ENCODE data around the gene SLC9A1.
"Not testable (repeated sequence)": the region's sequence is repeated elsewhere in the genome, so short reads cannot be mapped to it uniquely, and the experiment has no call there.

The SLC9A1 gene

DNA sequence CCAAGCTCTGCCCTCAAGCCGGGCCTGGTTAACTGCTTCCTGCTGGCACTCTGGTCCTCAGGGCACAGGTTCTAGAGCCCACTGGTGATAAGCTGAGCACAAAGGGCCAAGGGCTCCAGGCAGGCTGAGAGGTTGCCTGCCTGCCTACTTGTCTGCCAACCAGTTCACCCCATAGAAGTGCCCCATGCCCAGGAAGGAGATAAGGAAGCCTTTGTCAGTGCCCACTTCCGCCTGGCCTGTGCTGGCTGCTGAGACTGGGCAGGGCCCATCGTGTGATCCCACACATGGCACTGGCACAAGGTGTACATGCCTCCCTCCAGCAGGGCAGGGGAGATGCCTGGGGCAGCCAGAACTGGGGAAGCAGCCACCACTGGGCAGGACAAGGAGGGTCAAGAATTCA, 24.1 kb downstream of the SLC9A1 start:
- DNase-seq = no peak

DNA sequence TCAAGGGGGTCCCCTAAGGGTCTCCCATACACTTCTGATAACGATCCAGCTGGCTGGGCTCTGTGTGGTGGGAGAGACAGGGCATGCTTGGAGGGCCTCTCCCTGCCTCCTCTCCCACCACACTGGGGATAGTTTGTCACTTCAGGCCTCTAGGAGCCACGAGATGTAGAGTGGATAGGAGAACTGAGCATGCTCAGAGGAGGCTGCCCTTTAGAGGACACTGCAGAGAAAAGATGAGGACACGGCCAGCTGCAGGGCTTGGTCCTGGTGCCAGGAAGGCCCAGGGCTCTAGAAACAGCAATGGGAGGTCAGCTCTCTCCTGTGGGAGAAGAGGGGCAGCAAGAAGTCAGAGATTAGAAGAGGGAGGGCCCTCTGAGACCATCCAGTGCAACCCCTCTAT, 25.7 kb downstream of the SLC9A1 start:
- DNase-seq = no peak

DNA sequence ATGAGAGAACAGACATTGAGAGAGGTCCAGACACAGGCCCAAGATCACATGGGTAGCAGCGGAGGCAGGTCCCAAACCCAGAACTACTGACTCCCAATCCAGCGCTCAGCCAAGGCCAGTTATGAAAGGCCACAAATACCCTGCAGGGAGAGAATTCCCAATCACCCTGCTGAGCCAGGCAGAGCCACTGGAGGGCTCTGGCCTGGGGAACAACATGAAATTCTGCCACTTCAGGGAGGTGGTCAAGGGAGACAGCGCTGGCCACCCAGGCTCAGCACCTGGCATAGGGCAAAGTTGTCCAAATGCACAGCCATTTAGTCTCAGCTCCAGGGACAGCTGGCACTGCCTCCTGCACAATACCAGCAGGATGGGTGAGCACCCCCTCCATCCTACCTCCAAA, 27.5 kb downstream of the SLC9A1 start:
- DNase-seq = no peak

DNA sequence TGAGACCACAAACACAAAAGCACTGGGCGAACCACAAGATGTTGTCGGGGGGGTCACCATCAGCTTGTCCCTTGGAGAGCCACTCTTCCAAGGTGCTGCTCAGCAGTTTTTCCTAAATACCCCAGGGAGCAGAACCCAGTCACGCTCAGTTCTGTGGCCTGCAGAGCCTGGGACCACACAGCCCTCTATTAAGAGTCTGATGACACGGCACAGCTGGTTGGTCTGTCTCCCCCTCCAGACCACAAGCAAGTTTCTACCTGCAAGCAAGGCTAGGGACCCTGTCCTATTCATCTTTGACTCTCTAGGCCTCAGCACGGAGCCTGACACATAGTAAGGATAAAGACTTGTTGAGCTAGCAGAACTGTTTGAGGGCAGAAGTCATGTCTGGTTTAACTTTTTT, 28.5 kb downstream of the SLC9A1 start:
- DNase-seq = no peak

DNA sequence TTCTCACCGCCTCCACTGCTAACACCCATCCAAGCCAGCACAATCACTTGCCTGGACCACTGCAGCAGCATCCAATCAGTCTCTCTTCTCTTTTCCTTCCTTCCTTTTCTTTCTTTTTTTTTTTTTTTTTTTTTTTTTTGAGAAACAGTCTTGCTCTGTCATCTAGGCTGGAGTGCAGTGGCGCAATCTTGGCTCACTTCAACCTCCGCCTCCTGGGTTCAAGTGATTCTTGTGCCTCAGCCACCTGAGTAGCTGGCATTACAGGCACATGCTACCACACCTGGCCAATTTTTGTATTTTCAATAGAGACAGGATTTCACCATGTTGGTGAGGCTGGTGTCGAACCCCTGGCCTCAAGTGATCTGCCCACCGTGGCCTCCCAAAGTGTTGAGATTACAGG, 29.8 kb downstream of the SLC9A1 start:
- DNase-seq = not testable (repeated sequence)

DNA sequence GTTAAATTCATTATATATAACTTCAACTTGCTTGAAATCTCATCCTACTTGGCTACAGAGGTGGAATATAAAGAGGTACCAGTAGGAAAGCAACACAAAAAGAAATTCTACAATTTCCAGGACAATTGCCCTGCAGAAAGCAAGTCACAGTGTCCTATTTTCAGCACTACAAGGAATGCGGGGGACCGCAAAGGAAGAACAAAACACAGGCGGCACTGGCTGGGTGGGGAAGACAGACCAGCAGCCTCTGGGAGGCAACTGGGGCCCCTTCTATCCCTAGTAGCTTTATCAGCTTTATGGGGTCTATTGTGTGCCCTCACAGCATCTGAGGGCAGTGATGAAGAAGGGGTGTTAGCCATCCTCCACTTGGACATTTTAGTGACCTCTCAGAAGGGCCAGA, 30.5 kb downstream of the SLC9A1 start:
- DNase-seq = no peak

DNA sequence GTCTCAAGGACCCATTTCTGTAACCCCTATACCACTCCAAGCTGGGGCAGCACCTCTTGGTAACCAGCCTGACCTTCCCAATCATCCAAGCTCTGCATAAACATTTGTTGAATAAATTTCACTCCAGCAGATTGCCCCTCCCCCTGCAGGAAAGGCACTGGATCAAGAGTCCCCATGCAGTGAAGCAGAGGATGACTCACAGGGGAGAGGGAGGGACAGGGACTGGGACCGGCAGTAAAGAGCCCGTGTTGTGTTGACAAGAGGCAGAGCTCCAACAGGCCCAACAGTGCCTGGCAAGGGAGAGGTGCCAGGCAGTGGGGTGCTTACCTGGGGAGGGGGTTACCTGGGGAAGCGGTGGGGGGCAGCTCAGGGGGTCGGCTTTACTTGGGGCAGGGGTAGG, 32.3 kb downstream of the SLC9A1 start:
- peak; percentile 18 for DNase-seq

DNA sequence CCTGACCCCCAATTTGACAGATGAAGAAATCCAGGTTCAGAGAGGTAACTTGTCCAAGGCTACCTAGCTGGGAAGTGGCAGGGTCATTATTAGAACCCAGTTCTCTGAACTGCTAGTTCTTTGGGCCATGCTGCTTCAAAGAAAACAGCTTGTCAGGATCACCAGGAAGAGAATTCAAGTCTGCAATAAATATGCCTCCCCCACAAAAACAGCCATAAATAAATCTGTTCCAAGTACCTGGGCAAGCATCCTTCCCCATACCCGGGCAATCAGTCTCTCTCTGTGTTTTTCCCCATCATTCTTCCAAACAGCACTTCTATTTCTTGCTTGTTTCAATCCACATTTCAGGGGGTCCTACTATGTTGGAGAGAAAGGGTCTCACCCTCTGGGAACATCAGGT, 34.1 kb downstream of the SLC9A1 start:
- no peak for DNase-seq

DNA sequence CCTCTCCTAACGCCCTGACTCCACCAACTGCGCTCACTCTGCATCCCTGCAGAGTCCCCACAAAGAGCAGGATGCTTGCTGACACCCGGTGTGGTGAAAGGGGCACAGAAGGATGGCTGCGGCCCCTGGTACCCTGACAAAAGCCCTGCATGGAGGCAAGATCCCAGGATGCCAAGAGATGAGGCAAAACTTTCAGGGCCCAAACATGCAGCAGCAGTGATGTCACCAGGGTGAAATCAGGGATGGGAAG, 36.6 kb downstream of the SLC9A1 start:
- DNase-seq = no peak

DNA sequence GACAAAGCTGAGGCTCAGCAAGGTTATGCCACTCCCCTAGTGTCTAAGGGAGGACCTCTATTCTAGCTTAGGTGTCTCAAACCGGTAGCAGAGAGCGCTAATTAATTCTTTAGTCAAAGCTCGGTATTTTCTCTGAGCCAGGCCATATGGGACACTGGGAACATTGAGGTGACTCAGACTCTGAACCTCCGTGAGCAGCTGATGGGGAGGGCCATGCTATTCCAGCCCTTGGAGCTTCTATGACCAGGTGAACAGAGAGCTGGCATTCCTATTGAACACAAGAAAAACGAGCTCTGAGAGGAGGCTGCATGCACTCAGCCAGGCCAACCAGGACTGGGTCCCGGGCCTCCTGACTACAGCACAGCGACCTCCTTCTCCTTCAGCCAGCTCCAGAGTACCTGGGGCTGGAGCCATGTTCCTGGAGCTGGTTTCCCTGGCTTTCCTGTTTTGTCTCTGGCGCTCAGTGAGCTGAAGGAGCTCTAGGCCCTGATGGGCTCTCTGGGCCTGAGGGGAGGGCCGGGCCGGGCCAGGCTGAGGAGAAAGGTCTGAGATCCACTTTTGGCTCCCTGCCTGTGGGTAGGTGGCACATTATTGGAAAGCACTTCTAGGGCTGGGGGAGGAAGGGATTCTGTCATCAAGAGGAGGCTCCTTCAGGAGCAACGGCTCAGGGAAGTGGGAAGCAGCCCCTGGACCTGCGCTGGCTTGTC, 37.0 kb downstream of the SLC9A1 start:
- DNase-seq = no peak

DNA sequence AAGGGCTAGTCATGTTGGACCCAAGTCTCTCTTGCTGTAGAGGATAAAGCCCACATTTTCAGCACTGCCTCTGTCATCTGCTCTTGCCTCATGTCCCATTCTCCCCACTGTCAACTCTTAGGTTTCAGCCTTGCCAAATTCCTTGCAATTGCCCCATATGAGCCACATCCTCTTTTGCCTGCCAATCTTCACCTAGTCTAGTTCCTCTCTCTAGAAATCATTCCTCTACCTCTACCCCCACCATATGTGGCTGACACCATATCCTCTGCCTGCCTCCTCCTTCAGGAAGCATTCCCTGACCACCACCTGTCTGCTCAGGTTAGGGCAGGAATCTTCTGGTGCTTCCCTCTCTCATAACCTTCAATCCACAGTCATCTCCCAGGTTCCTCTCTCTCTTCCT, 38.2 kb downstream of the SLC9A1 start:
- no peak for DNase-seq

DNA sequence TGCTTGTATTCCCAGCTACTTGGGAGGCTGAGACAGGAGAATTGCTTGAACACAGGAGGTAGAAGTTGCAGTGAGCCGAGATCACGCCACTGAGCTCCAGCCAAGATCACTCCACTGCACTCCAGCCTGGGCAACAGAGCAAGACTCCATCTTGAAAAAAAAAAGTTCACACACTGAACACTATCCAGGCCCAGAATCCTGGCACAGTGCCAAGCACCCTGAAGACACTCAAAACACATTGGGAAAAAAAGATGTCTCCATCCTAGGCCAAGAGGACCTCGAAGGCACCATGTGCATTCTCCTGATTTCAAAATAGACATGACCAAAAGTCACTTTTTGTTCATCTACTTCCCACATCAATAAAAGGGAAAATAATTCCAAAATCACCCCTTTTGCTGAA, 38.7 kb downstream of the SLC9A1 start:
- no peak for DNase-seq

DNA sequence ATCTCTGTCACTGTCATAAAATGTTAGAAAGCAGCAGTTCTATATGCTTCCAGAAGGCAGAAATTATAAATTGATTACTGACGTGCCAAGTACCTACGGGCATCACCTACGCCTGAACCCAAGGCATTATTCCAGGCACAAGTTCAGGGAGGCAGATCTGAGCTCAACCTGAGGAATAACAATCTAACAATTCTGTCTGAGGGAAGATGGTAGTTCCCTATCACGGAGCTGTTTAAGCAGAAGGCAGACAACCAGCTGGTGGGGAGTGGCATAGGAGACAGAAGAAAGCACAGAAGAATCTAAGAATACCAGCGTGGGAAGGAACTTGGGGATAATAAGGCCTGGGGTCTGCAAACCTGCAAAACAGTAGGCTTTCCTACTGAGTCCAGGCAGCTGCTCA, 40.4 kb downstream of the SLC9A1 start:
- no peak for DNase-seq

DNA sequence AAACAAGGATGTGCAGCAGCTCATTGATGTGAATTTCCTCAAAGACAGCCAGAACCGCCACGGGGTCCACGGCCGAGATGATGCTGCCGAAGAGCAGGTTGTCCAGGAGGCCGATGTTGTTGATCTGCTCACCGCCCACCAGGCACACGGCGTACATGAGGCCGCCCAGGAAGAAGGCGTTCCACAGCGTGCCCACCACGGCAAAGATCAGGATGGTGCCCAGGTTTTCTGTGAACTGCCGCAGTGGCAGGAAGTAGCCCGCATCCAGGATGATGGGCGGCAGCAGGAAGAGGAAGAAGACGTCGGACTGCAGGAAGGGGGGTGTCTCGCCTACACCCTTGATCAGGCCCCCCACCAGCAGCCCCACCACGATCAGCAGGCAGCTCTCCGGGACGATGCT, 41.1 kb downstream of the SLC9A1 start:
- DNase-seq = no peak

DNA sequence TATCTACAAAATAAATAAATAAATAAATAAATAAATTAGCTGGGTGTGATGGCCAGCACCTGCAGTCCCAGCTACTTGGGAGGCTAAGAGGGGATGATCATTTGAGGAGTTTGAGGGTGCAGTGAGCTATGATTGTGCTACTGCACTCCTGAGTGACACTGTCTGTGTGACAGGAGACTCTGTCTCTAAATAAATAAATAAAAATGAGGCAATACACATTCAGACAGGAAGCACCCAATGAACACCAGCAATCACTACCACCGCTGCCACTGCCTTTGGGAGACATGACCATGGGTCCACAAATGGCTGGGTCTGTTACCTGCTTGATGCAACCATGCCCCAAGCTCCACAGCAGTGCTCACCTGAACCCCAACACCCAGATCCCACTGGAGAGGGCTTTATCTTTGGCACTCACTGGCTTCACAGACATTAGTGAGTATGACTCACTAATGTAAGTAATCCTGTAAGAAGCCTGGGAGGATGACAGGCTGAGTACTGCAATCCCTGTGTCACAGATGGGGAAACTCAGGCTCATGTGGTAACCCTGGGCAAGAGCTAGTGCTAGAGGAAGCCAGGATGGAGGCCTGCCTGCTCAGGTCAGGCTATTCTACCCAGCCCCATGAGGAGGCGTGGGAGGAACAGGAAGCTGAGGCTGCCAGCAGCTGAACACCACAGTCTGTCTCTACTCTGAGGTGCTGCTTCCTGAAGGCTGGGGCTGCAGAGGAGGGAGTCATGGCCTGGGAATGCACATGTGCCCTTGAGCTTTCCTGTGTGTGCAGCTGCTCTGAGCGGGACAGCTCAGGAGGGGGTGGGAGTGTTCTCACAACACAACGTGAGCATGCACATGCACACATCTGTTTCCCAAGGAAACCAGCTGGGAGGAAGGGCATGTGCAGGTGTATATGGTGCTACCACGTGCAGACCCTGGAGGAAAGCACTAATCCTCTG, 43.0 kb downstream of the SLC9A1 start:
- peak; percentile 79 for DNase-seq

DNA sequence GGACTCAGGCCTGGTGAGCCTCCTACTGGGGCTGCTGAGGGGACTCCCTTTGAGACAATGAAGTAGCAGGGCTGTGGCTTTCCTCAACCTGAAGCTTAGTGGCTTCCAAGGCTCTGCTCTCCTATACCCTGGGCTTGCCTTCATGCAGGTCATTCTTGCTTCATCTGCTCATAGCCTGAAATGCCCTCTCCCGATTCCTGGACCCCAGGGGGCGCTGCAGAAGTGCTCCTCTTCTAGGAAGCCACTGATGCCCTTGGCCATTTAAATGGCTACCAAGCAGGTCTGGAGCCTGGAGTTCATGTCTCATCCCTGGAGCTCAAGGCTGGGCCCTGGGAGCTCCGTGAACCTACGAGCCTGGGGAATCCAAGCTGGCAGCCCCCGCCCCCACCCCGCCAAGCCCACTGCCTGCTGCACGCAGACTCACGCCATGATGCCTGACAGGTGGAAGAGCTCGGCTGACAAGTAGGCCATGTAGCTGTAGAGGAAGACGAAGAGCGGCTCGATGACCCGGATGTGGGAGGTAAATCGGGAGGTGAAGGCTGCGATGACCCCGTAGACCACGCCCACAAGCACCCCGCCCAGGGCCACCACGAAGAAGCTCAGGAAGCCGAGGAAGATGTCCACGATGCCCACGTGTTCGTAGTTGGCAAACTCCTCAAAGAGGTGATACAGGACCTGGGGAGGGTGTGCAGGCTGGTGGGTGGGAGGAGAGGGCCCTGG, 45.7 kb downstream of the SLC9A1 start:
- no peak for DNase-seq

DNA sequence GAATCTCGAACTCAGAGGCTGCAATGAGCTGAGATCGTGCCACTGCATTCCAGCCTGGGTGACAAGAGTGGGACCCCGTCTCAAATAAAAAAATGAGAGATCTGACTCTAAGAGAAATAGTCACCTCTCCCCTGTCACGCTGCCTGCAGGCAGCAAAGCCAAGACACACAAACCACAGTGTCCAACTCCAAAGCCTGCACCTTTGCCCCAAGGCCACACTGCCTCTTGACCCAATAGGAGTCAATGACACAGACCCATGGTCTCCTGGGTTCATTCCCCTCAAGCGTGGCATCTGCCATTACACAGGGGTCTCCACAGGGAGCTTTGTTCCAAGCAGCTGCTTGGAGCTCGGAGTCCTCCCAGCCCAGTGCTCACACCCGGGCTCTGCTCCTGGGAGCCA, 46.3 kb downstream of the SLC9A1 start:
- DNase-seq = no peak

DNA sequence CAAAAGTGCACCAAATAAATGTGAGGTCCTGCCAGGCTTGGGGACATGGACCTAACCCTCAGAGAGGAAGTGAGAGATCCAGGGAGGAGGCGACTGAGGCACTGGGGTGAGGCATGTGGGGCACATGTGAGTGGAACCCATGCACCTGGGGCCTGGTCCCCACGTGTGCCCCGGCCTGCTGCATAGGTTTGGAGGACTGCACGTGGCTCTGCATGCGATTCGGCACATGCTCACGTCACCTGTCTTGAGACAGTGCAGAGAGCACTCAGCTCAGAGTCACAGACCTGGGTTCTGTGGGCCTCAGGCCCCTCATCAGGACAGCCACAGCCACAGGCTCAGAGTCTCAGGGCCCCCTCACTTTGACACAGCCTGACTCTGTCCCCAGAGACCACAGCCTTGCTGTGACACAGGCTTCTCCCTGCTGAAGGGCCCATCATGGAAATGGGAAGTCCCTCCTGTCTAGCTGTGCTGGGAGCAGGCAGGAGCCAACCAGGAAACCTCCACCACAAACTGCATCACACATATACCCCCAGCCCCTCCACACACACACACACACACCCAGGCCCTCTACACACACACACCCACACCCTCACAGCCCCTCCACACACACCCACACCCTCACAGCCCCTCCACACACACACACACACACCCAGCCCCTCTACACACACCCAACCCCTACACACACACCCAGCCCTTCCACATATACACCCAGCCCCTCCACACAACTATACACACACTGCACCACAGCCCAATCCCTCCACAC, 48.2 kb downstream of the SLC9A1 start:
- DNase-seq = no peak

DNA sequence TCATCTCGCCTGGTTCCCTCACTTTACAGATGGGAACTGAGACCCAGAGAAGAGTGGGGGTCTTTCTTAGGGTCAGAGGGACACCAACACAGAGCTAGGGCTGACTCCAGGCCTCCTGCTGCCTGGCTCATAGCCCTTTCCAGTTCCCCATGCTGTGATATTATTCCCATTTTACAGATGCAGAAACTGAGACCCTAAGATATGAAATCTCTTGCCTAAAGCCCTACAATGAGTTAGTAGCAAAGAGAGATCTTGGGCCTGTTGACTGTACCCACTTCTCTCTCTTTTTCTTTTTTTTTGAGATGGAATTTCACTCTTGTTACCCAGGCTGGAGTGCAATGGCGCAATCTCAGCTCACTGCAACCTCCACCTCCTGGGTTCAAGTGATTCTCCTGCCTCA, 49.9 kb downstream of the SLC9A1 start:
- DNase-seq = no peak

DNA sequence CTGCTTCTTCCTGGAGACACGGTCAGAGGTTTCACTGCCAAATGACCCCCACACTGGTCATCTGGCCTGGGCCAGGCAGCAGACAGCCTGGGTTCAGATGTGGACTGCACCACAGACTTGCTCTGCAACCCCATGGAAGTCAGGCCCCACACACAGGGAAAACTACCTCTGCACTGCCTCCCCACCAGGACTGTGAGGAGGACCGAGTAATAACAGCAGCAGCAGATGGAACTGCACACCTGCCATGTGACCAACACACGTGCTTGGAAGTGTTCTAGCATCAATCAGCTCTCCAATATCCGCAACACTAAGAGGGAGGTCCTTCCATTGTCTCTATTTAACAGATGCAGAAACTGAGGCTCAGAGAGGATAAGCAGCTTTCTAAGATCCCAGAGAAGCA, 51.4 kb downstream of the SLC9A1 start:
- no peak for DNase-seq

DNA sequence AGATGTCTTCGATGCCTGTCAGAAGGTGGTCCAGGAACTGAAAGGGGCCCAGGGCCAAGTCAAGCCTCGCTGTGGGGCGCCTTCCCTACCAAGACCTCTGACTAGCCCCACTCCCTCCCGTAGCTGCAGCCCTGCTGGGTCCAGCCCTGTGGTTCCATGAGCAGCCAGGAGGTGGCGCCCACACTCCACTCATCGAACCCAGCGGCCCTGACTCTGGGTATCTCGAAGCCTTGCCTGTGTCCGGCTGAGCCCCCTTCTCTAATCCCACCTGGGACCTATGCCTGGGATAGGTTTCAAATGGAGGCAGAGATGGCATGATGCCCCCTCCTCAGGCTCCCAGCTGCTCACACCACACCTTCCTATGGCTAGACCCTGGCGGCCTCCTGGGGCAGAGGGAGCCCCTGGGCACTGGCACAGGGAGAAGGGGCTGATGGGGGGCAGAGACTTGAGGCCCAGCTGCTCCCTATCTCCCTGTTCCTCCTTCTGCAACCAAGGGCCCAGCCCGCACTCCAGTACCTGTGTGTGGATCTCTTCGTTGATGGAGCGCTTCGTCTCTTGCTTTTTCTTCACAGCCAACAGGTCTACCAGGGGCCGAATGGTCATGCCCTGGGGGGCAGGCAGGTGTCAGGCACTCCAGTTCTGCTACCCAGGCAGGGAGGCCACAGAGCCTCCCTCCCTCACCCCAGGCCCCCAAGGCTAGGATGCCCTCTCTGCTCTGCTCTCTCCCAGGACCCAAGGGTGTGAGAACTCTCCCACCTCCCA, 52.0 kb downstream of the SLC9A1 start:
- DNase-seq = no peak

DNA sequence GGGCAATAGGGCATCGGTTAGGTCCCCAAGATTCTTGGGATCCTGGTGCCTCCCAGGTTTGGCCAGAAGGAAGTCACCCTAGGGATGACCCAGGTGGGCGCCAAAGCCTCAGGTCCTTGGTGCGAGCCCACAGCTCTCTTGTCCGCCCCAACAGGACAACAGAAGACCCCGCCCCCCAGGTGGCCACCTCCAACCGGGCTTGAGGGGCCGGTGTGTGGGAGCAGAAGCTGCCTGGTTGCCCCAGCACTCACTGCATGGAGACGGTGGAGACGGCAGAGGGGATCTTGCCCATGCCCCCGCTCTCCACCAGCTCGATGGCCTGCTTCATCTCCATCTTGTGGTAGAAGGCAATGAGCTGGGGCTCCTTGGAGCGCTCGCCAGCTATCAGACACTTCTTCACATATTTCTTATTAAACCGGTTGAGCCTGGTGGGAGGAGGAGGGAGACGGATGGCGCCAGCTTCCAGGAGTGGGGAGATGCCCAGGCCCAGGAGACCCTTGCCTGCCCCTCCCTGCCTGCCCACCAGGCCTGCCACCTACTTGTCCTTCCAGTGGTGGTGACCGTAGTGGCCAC, 52.7 kb downstream of the SLC9A1 start:
- no peak for DNase-seq
